A673 (cell line): ENCODE data around the gene FOXN1. TPM values are rescaled to one million over a fixed set of nuclear protein-coding genes. Genes with fewer than 3 reads are reported as not detected.

Source experiments
- BruUV-seq: library from RNA; stranded (reverse); fragments of 400-500 nt; replicated peaks from 2 replicates; lab custom pipeline; 2021; lab: Mats Ljungman, UMichigan
- CTCF ChIA-PET: fragments of 300-600 bp; sonication (Branson Sonifier 250); formaldehyde crosslinking; loops from one replicate; lab custom pipeline; 2022; ENCODE audit warnings: antibody characterized with exemption; lab: Charles Lee
- POLR2A ChIA-PET: fragments of 300-600 bp; sonication (Branson Sonifier 250); formaldehyde crosslinking; loops from one replicate; lab custom pipeline; 2022; ENCODE audit warnings: antibody characterized with exemption; ENCODE audit not compliant: low non-redundant PET; lab: Charles Lee
- DNase-seq: peaks from one replicate; pipeline ENCODE4 v3.0.0-alpha.2; 2015; ENCODE audit warnings: low spot score
- H3K27ac ChIP-seq: fragments of 200-600 bp; sonication (generic); 2 replicates; pipeline ENCODE4 v1.5.1; 2016; ENCODE audit warnings: mixed run types, low read depth, mild to moderate bottlenecking, mixed read lengths, antibody characterized with exemption, low read length; ENCODE audit not compliant: poor library complexity, severe bottlenecking
- H3K27me3 ChIP-seq: fragments of 200-600 bp; sonication (generic); replicated peaks from 2 replicates; pipeline ENCODE4 v1.6.1; 2017; ENCODE audit warnings: mixed run types, low read depth, mild to moderate bottlenecking, mixed read lengths, antibody characterized with exemption, low read length; ENCODE audit not compliant: insufficient read depth, poor library complexity
- H3K36me3 ChIP-seq: fragments of 200-600 bp; sonication (generic); 2 replicates; pipeline ENCODE4 v1.6.1; 2016; ENCODE audit warnings: mixed run types, mild to moderate bottlenecking, mixed read lengths, antibody characterized with exemption, low read length; ENCODE audit not compliant: insufficient read depth, poor library complexity, severe bottlenecking
- H3K4me1 ChIP-seq: fragments of 200-600 bp; sonication (generic); 2 replicates; pipeline ENCODE4 v1.6.1; 2017; ENCODE audit warnings: mixed run types, mild to moderate bottlenecking, mixed read lengths, antibody characterized with exemption, low read length; ENCODE audit not compliant: insufficient read depth, poor library complexity, severe bottlenecking
- H3K4me3 ChIP-seq: fragments of 200-600 bp; sonication (generic); 2 replicates; pipeline ENCODE4 v1.5.1; 2016; ENCODE audit warnings: low read depth, mixed run types, mild to moderate bottlenecking, mixed read lengths, low read length; ENCODE audit not compliant: poor library complexity, severe bottlenecking
- H3K9me3 ChIP-seq: fragments of 200-600 bp; sonication (generic); 2 replicates; pipeline ENCODE4 v1.6.1; 2016; ENCODE audit warnings: mixed run types, low read depth, mild to moderate bottlenecking, mixed read lengths, antibody characterized with exemption, low read length; ENCODE audit not compliant: poor library complexity, severe bottlenecking
- EZH2 ChIP-seq: fragments of 200-600 bp; sonication (generic); IDR thresholded peaks from 2 replicates; pipeline ENCODE4 v1.6.1; 2017; ENCODE audit warnings: borderline replicate concordance, low read depth, mild to moderate bottlenecking, mixed read lengths, antibody characterized with exemption, low read length; ENCODE audit not compliant: poor library complexity, severe bottlenecking
- intact Hi-C: fragments of 100-400 bp; cut with micrococcal nuclease; formaldehyde crosslinking; loops from one replicate; pipeline ENCODE4 v1.10.0; 2022; ENCODE audit not compliant: unreplicated experiment
- total RNA-seq: library from RNA; stranded (reverse); gene quantifications from 2 replicates; pipeline ENCODE4 v1.2.3, GENCODE V29; 2021
- TF ChIP-seq, protein P1 (sequence below): fragments of 300-800, 200-600 bp; sonication (generic); conservative IDR thresholded peaks from 2 replicates; pipeline ENCODE4 v1.5.1; 2017; ENCODE audit warnings: low read depth, mild to moderate bottlenecking, antibody characterized with exemption, low read length, moderate library complexity, mixed read lengths

The FOXN1 gene
- total RNA-seq, 1 experiment from 2014 or later, result not detected

DNA sequence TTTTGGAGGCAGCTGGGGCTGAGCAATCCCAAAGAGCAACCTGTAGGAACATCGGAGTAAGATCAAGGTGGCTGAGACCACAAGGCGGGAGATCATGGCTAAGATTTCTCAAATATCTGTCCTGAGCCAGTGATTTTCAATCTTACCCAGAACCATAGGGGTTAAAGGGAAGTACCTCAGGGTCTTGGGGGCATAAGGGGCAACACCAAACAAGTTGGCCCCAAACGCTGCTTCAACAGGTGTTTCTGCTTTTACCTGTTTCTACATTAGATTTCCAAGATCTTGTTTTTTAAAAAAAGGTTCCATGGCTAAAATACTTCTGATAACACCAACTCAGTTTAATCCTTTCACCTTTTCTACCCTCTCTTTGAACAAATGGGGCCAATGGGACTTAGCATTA lies 48.9 kb downstream of the FOXN1 start:
- no peaks in the 10 kb centered on the region for H3K27me3 ChIP-seq
- no peak overlapping the region for H3K27ac ChIP-seq
- POLR2A ChIA-PET, result no interaction called here
- BruUV-seq, result no TSS peak
- CTCF ChIA-PET, result no interaction called here
- peaks cover 21% of the 10 kb centered on the region for H3K36me3 ChIP-seq
- H3K4me3 ChIP-seq, result no peak overlapping the region
- intact Hi-C loops, result no loop called here
- H3K4me1 ChIP-seq, result peaks cover 20% of the 10 kb centered on the region
- H3K9me3 ChIP-seq, result no peaks in the 10 kb centered on the region
- TF ChIP-seq, protein P1, sequence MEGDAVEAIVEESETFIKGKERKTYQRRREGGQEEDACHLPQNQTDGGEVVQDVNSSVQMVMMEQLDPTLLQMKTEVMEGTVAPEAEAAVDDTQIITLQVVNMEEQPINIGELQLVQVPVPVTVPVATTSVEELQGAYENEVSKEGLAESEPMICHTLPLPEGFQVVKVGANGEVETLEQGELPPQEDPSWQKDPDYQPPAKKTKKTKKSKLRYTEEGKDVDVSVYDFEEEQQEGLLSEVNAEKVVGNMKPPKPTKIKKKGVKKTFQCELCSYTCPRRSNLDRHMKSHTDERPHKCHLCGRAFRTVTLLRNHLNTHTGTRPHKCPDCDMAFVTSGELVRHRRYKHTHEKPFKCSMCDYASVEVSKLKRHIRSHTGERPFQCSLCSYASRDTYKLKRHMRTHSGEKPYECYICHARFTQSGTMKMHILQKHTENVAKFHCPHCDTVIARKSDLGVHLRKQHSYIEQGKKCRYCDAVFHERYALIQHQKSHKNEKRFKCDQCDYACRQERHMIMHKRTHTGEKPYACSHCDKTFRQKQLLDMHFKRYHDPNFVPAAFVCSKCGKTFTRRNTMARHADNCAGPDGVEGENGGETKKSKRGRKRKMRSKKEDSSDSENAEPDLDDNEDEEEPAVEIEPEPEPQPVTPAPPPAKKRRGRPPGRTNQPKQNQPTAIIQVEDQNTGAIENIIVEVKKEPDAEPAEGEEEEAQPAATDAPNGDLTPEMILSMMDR, result no peak
- no peak for TF ChIP-seq EZH2
- DNase-seq, result no peak

DNA sequence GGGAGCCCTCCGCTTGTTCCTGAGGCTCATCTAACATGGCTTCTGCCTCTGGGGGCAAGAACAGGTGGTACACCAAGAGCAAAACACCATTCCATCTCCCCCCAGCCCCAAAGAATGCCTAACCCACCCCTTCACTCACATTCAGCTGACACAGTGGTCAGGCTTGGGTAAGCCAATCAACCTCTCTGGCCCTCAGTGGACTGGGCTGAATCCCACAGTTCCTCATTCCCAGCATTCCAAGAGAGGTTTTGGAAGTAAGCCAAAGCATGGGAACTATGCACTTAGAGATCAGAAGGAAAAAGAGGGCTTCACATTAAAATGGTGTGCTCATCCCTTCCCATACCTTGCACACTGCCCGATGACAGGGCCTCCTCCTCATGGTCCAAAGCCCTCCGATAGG lies 57.3 kb downstream of the FOXN1 start:
- CTCF ChIA-PET, result no interaction called here
- Histone ChIP-seq H3K27me3 (no peaks in the 10 kb centered on the region), H3K27ac (no peak overlapping the region), H3K4me1 (no peaks in the 10 kb centered on the region), H3K9me3 (no peaks in the 10 kb centered on the region), H3K36me3 (peaks cover 12% of the 10 kb centered on the region), H3K4me3 (no peak overlapping the region)
- intact Hi-C loops, result no loop called here
- no peak for DNase-seq
- TF ChIP-seq, protein P1, result no peak
- TF ChIP-seq EZH2, result no peak
- POLR2A ChIA-PET, result no interaction called here
- no TSS peak for BruUV-seq

DNA sequence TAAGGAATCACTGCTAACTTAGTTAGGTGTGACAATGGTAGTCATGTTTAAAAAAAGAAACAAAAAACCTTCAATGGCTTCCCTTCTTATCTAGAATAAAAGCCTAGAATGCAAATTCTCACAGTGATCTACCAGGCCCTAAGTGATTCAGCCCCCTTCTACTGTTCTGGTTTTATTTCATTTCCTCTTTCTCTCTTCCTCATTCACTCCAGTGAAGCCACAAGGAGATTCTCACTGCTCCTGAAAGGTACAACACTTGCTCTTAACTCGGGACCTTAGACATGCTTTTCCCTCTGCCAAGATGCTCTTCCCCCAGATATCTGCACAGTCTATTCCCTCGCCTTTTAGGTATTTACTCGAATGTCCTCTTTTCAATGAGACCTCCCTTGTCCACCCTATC lies 61.5 kb downstream of the FOXN1 start:
- DNase-seq, result no peak
- no TSS peak for BruUV-seq
- H3K4me1 ChIP-seq, result peaks cover 15% of the 10 kb centered on the region
- H3K4me3 ChIP-seq, result no peak overlapping the region
- H3K27me3 ChIP-seq, result no peaks in the 10 kb centered on the region
- CTCF ChIA-PET, result no interaction called here
- POLR2A ChIA-PET, result no interaction called here
- peaks cover 6% of the 10 kb centered on the region for H3K36me3 ChIP-seq
- intact Hi-C loops, result no loop called here
- no peaks in the 10 kb centered on the region for H3K9me3 ChIP-seq
- TF ChIP-seq, protein P1, result no peak
- no peak for TF ChIP-seq EZH2
- no peak overlapping the region for H3K27ac ChIP-seq
